ENCODE measurements around the gene WDR91. TPM values are rescaled to one million over a fixed set of nuclear protein-coding genes. Genes with fewer than 3 reads are reported as not detected.

The WDR91 gene
- total and polyA plus RNA-seq, 8 donors = 17.8 to 47.9 (median 26.5) TPM

- Histone ChIP-seq H3K9me3 (no peaks in the 10 kb centered on the region), H3K4me1 (no peaks in the 10 kb centered on the region), H3K27me3 (no peaks in the 10 kb centered on the region), H3K27ac (no peak within 1 kb of the TSS), H3K36me3 (no peaks in the 10 kb centered on the region), H3K4me3 (no peak within 1 kb of the TSS)
- no peak for FAIRE-seq
- DNase-seq = no peak
- intact Hi-C loops (cut with DNase I) = no loop called here
- ATAC-seq = no peak
- TF ChIP-seq CTCF (IDR thresholded peaks at IDR 0.05) = no peak
- WGBS, 2 donors = 91 to 95% methylated on average over 28 of the region's 28 CpGs
Measured at GRCh38 chr7:135233570-135233969, 22.2 kb upstream of the WDR91 start, which contains the start of gene STRA8. Gene STRA8 (plus strand): TSS chr7:135233838. CDS start chr7:135240525, 6,687 bp downstream.

- WGBS, 2 donors = 88 to 89% methylated on average over 13 of the region's 13 CpGs
- Histone ChIP-seq H3K27ac (no peak overlapping the region), H3K4me1 (no peaks in the 10 kb centered on the region), H3K27me3 (no peaks in the 10 kb centered on the region), H3K4me3 (no peak overlapping the region), H3K36me3 (no peaks in the 10 kb centered on the region), H3K9me3 (no peaks in the 10 kb centered on the region)
- DNase-seq = no peak
- intact Hi-C loops (cut with DNase I) = no loop called here
- TF ChIP-seq CTCF (IDR thresholded peaks at IDR 0.05) = no peak
- no peak for ATAC-seq
- no peak for FAIRE-seq
Measured at GRCh38 chr7:135232720-135233119, 21.4 kb upstream of the WDR91 start.

- Histone ChIP-seq H3K27me3 (no peaks in the 10 kb centered on the region), H3K27ac (no peak overlapping the region), H3K9me3 (no peaks in the 10 kb centered on the region), H3K4me1 (no peaks in the 10 kb centered on the region), H3K36me3 (no peaks in the 10 kb centered on the region), H3K4me3 (no peak overlapping the region)
- ATAC-seq (no peak), FAIRE-seq (no peak), DNase-seq (no peak)
- 97% methylated on average over 6 of the region's 6 CpGs for WGBS, 2 donors
- no peak for TF ChIP-seq CTCF (IDR thresholded peaks at IDR 0.05)
- intact Hi-C loops (cut with DNase I) = no loop called here
Measured at GRCh38 chr7:135232087-135232486, 20.8 kb upstream of the WDR91 start.

GRCh38 chr7:135231686-135232085, 20.4 kb upstream of the WDR91 start:
- intact Hi-C loops (cut with DNase I) = no loop called here
- DNase-seq (no peak), FAIRE-seq (no peak), ATAC-seq (no peak)
- Histone ChIP-seq H3K36me3 (no peaks in the 10 kb centered on the region), H3K27me3 (no peaks in the 10 kb centered on the region), H3K4me3 (no peak overlapping the region), H3K27ac (no peak overlapping the region), H3K4me1 (no peaks in the 10 kb centered on the region), H3K9me3 (no peaks in the 10 kb centered on the region)
- no peak for TF ChIP-seq CTCF (IDR thresholded peaks at IDR 0.05)

GRCh38 chr7:135224027-135224426, 12.7 kb upstream of the WDR91 start:
- no peak for ATAC-seq
- intact Hi-C loops (cut with DNase I) = no loop called here
- FAIRE-seq = peak; percentile 82
- Histone ChIP-seq H3K4me1 (no peaks in the 10 kb centered on the region), H3K27me3 (no peaks in the 10 kb centered on the region), H3K36me3 (no peaks in the 10 kb centered on the region), H3K27ac (no peak overlapping the region), H3K4me3 (no peak overlapping the region), H3K9me3 (no peaks in the 10 kb centered on the region)
- DNase-seq = no peak
- no peak for TF ChIP-seq CTCF (IDR thresholded peaks at IDR 0.05)
- 44 to 63% methylated on average over 1 of the region's 1 CpG for WGBS, 2 donors

Measured in pancreas (tissue), 10 donors.